ENCODE data around the gene THOP1.
A peak's percentile ranks its signal among the peaks of the same experiment; 100 is the strongest.

THOP1 gene

DNA sequence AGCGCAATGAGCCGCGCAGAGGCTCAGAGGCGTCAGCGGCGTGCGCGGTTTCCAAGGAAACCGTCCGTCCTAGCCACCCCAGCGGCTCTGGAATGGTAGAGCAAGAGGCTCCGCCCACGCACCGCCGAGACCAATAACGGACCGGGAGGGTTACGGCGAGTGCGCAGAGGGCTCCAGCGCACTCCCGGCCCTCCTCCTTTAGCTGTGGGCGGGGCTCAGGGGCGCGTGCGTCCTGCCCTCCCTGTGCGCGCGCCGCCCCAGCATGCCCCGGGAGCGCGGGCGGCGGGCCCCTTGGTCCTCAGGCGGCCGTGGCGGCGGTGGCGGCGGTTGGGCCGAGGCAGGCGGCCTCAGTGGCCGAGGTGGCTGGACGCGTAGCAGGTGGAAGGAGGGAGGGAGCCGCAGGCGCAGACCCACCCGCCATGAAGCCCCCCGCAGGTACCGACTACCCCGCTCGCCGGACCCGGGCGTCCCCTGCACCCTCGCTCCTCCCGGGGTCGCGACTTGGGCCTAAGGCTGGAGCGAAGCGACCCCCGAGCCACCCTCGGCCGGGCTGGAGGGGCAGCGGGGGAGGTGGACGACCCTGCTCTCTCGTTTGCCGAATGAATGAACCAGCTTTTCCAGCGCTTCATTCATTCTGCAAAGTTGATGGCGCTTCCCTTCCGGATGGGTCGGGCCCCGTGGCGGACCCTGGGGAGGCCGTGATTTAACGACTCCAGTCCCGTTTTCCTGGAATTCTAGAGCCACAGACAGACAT lies at the start of gene THOP1:
TSS of gene THOP1 (plus strand) at position 260 of the 754 bp plus-strand sequence. CDS start at position 420, 160 bp downstream.
- peak; percentile 99 for FAIRE-seq
- peak; percentile 92 for DNase-seq (ENCODE audit: insufficient read length, low spot score)

- DNase-seq (ENCODE audit: insufficient read length, low spot score) (no peak), FAIRE-seq (no peak)
These were observed 48.6 kb upstream of the THOP1 start for GRCh38 chr19:2736550-2737190.

GRCh38 chr19:2739602-2740313 lies 45.5 kb upstream of the THOP1 start, which contains the start of gene SLC39A3:
SLC39A3 (minus strand) TSS chr19:2740017; CDS start chr19:2737257, 2,760 bp downstream.
- DNase-seq (ENCODE audit: insufficient read length, low spot score) (peak; percentile 100), FAIRE-seq (peak; percentile 97)

- FAIRE-seq (no peak), DNase-seq (ENCODE audit: insufficient read length, low spot score) (no peak)
These were observed 45.0 kb upstream of the THOP1 start for GRCh38 chr19:2740314-2740656.

GRCh38 chr19:2743099-2743498 lies 42.2 kb upstream of the THOP1 start:
- FAIRE-seq = no peak

DNA sequence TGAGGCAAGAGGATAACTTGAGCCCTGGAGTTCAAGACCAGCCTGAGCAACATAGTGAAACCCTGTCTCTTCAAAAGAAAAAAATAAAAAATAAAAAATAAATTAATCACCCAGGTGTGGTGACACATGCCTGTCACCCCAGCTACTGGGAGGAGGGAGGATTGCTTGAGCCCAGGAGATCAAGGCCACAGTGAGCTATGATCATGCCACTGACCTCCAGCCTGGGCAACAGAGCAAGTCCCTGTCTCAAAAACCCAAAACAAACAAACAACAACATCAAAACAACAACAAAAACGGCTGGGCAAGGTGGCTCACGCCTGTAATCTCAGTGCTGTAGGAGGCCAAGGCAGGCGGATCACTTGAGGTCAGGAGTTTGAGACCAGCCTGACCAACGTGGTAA lies 41.2 kb upstream of the THOP1 start:
- no peak for FAIRE-seq
- DNase-seq (ENCODE audit: insufficient read length, low spot score) = no peak

More at GRCh38 chr19:2743099-2743498, 42.2 kb upstream of the THOP1 start:
- DNase-seq (ENCODE audit: insufficient read length, low spot score) = no peak

DNA sequence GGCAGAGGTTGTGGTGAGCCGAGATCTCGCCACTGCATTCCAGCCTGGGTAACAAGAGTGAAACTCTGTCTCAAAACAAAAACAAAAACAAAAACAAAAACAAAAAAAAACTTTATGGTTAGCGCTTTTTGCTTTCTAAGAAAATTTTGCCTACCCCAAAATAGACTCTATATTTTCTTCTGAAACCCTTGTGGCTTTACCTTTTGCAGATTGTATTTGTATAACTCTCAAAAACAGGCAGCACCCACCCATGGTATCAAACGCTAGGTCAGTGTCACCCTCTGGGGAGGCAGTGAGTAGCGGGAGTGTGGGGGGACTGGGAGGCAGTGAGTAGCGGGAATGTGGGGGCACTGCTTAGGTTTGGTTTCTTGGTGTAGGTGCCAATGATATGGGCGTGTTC lies 38.0 kb upstream of the THOP1 start:
- FAIRE-seq (no peak), DNase-seq (ENCODE audit: insufficient read length, low spot score) (no peak)

DNA sequence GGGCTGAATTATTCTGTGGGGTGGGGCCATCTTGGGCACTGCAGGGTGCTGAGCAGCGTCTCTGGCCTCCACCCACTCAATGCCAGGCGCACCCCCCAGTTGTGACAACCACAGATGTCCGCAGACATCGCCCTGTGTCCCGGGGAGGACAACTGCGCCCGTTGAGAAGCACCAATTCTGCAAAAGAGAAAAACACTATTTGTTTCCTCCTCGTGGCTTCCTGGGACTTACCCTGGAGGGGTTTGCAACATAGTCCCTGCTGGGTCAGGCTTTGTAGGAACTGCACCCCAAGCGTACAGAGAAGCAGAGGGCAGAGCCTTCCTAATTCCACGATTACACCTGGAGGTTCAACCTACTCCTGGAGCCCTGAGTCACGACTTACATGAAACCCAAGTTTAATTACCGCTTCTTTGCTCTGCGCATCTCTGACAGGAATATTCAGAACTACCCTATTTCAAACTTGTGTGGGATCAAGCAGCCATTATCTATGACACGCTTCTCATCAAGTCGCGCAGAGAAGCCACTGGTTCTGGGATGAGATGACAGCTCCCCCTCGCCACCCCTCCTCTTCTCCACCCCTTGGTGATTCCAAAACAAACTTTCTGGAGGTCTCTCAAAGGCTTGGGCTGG lies 34.4 kb upstream of the THOP1 start:
- DNase-seq (ENCODE audit: insufficient read length, low spot score) (no peak), FAIRE-seq (no peak)

GRCh38 chr19:2751438-2751830 lies 33.9 kb upstream of the THOP1 start:
- DNase-seq (ENCODE audit: insufficient read length, low spot score) (no peak), FAIRE-seq (no peak)

DNA sequence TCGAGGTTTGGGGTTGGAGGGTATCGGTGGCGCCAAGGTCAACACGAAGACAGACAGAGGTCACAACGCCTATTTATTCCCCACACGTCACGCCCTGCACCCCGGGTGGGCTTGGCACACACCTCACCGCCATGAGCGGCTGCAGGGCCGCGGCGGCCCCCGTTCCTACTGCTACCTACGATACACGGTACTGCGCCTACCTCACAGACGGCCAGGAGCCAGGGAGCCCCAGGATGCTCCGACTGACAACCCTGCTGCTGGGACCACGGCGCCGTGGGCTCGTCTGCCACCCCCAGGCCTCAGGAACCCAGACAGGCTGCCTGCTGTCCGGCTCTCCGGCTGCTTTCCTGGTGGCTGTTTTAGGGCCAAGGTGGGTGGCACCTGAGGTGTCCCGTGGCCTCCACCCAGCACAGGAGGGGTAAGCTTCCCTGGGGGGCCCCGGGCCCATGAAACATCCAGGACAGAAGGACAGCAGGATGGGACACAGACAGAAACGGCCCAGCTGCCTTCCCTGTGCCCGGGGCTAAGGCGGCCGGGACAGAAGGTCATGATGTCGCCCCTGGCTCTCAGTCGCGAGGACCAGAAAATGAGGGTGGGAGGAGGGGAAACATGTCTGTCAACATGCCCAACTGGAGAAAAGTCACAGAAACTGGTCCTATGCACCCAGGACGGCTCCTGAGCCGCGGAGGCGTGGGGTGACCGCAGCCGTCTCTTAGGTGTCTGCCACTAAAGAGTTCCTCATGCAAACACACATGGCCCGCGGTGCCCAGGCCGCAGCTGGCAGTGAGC lies 30.4 kb upstream of the THOP1 start:
- DNase-seq (ENCODE audit: insufficient read length, low spot score) (no peak), FAIRE-seq (no peak)

DNA sequence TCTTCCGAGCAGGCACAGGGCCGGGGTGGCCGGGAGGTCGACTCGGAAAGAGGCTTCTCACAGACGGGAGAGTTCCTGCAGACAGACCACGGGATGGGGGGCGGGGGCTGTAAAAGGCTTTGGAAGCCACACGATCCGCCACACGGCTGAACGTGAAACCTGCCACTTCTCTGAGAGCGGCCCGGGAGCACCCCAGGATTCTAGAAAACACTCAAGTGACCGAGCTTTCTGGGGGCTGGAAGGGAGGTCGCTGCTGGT lies 29.9 kb upstream of the THOP1 start:
- DNase-seq (ENCODE audit: insufficient read length, low spot score) = no peak
- FAIRE-seq = no peak

DNA sequence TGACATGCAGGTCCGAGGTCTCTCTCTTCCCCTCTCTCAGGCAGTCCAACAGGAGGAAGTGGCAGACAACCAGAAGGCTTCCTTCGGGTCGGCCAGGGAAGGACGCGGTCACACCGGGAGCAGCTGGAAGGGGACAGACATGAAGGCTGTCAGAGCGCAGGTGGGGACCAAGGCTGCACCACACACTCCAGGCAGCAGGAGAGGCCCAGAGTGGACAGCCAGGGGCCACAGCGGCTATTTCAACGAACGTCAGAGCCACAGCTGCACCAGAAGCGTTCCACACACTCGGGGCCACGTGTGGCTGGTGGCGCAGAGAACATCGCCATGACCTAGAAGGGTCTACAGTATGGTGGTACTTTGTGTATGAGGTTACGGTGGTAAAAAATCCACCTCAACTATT lies 29.5 kb upstream of the THOP1 start:
- FAIRE-seq = no peak

DNA sequence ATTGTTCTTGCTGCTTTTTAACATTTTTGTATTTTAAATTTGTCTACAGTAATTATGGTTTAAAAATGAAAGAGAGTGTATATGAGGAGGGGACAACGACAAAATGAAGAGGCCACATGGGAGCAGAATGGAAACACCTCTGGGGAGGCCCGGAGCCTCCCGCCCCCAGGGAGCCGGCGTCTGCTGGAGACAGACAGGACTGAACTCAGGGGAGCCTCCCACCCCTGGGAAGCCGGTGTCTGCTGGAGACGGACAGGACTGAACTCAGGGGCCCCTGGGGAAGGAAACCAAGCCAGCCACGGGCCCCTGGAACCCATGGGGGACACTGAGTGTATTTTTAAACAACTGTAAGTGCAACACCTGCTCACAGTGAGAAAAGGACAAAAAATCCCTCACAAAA lies 28.8 kb upstream of the THOP1 start:
- DNase-seq (ENCODE audit: insufficient read length, low spot score) (no peak), FAIRE-seq (no peak)

More for the DNA sequence above, 29.5 kb upstream of the THOP1 start:
- no peak for DNase-seq (ENCODE audit: insufficient read length, low spot score)

- DNase-seq (ENCODE audit: insufficient read length, low spot score) (no peak), FAIRE-seq (no peak)
These were observed 28.1 kb upstream of the THOP1 start for GRCh38 chr19:2756921-2757881.

- FAIRE-seq = no peak
- no peak for DNase-seq (ENCODE audit: insufficient read length, low spot score)
These were observed 26.5 kb upstream of the THOP1 start for GRCh38 chr19:2758601-2759313.

- FAIRE-seq = no peak
- DNase-seq (ENCODE audit: insufficient read length, low spot score) = no peak
These were observed 25.9 kb upstream of the THOP1 start for GRCh38 chr19:2759362-2759761.

DNA sequence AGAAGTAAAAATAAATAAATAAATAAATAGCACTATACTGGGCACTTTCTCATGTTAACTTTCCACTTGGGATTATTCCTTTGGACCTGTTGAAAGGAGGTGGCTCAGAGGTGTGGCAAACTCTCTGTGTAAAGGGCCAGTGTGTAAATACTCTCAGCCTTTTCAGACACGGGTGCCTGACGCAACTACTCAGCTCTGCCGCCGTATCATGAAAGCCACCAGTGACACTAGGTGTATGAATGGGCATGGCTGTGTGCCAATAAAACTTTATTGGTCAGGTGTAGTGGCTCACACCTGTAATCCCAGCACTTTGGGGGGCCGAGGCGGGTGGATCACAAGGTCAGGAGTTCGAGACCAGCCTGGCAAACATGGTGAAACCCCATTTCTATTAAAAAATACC lies 25.3 kb upstream of the THOP1 start:
- DNase-seq (ENCODE audit: insufficient read length, low spot score) = no peak
- no peak for FAIRE-seq

GRCh38 chr19:2761309-2761677 lies 24.0 kb upstream of the THOP1 start:
- FAIRE-seq (no peak), DNase-seq (ENCODE audit: insufficient read length, low spot score) (no peak)

Data from GM19239 (cell line).